ENCODE results near the gene ECT2L.

GRCh38 chr6:138912308-138912707 is 116.4 kb downstream of the ECT2L start:
- TF ChIP-seq CTCF (IDR thresholded peaks at IDR 0.05) = no peak
- TF ChIP-seq POLR2A (IDR thresholded peaks at IDR 0.05) = no peak

Measured in heart left ventricle (tissue), 13 donors.